ENCODE results near the gene GTPBP3. TPM values are rescaled to one million over a fixed set of nuclear protein-coding genes. Genes with fewer than 3 reads are reported as not detected.

The GTPBP3 gene
- total and polyA plus RNA-seq, 2 of the 8 experiments (the other 6 are each of a cell fraction or from before 2014, with no cell fraction given) = 30.4 to 56.0 TPM

DNA sequence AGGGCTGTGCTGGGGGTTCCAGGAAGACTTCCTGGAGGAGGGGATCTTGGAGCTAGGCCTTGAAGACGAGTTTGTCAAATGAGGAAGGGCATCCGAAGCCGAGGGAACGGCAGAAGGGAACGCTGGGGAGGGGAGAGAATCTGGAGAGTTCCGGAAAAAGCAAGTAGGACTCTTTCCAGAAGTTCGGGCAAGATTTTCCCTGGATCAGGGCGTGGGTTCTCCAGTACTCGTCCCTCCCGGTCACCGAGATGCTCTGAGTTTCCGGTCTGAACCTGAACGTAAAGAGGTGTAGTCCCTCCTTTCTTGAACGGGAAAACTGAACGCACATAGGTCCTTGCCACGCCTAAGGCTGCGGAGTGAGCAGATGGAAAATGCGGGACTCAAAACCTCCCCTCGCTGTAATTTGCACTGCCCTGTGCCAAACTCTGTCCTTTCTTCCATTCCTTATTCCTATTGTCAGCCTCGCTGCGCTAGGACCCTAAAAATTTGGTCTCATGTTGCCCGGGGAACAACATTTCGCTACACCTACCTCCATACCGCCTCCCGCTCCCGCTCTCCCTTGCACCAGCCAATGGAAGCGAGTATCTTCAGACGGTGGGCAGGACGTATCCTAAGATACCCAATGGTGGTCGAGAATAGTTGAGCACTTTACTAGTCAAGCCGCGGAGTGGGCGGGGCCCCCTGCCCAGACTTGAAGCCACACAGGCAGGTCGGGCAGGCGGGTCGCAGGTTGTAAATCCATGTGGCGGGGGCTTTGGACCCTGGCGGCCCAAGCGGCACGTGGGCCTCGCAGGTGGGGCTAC is at the start of gene GTPBP3 (continued):
- TF ChIP-seq, protein P1, sequence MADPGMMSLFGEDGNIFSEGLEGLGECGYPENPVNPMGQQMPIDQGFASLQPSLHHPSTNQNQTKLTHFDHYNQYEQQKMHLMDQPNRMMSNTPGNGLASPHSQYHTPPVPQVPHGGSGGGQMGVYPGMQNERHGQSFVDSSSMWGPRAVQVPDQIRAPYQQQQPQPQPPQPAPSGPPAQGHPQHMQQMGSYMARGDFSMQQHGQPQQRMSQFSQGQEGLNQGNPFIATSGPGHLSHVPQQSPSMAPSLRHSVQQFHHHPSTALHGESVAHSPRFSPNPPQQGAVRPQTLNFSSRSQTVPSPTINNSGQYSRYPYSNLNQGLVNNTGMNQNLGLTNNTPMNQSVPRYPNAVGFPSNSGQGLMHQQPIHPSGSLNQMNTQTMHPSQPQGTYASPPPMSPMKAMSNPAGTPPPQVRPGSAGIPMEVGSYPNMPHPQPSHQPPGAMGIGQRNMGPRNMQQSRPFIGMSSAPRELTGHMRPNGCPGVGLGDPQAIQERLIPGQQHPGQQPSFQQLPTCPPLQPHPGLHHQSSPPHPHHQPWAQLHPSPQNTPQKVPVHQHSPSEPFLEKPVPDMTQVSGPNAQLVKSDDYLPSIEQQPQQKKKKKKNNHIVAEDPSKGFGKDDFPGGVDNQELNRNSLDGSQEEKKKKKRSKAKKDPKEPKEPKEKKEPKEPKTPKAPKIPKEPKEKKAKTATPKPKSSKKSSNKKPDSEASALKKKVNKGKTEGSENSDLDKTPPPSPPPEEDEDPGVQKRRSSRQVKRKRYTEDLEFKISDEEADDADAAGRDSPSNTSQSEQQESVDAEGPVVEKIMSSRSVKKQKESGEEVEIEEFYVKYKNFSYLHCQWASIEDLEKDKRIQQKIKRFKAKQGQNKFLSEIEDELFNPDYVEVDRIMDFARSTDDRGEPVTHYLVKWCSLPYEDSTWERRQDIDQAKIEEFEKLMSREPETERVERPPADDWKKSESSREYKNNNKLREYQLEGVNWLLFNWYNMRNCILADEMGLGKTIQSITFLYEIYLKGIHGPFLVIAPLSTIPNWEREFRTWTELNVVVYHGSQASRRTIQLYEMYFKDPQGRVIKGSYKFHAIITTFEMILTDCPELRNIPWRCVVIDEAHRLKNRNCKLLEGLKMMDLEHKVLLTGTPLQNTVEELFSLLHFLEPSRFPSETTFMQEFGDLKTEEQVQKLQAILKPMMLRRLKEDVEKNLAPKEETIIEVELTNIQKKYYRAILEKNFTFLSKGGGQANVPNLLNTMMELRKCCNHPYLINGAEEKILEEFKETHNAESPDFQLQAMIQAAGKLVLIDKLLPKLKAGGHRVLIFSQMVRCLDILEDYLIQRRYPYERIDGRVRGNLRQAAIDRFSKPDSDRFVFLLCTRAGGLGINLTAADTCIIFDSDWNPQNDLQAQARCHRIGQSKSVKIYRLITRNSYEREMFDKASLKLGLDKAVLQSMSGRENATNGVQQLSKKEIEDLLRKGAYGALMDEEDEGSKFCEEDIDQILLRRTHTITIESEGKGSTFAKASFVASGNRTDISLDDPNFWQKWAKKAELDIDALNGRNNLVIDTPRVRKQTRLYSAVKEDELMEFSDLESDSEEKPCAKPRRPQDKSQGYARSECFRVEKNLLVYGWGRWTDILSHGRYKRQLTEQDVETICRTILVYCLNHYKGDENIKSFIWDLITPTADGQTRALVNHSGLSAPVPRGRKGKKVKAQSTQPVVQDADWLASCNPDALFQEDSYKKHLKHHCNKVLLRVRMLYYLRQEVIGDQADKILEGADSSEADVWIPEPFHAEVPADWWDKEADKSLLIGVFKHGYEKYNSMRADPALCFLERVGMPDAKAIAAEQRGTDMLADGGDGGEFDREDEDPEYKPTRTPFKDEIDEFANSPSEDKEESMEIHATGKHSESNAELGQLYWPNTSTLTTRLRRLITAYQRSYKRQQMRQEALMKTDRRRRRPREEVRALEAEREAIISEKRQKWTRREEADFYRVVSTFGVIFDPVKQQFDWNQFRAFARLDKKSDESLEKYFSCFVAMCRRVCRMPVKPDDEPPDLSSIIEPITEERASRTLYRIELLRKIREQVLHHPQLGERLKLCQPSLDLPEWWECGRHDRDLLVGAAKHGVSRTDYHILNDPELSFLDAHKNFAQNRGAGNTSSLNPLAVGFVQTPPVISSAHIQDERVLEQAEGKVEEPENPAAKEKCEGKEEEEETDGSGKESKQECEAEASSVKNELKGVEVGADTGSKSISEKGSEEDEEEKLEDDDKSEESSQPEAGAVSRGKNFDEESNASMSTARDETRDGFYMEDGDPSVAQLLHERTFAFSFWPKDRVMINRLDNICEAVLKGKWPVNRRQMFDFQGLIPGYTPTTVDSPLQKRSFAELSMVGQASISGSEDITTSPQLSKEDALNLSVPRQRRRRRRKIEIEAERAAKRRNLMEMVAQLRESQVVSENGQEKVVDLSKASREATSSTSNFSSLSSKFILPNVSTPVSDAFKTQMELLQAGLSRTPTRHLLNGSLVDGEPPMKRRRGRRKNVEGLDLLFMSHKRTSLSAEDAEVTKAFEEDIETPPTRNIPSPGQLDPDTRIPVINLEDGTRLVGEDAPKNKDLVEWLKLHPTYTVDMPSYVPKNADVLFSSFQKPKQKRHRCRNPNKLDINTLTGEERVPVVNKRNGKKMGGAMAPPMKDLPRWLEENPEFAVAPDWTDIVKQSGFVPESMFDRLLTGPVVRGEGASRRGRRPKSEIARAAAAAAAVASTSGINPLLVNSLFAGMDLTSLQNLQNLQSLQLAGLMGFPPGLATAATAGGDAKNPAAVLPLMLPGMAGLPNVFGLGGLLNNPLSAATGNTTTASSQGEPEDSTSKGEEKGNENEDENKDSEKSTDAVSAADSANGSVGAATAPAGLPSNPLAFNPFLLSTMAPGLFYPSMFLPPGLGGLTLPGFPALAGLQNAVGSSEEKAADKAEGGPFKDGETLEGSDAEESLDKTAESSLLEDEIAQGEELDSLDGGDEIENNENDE (IDR thresholded peaks at IDR 0.05; ENCODE audit: insufficient replicate concordance, low read length) = no peak
- peak; percentile 42; the same call in 1 of the 2 replicates for TF ChIP-seq TEAD4 (IDR thresholded peaks at IDR 0.05; ENCODE audit: low read depth, low read length)
- TF ChIP-seq SP1 (IDR thresholded peaks at IDR 0.05; ENCODE audit: low read depth, low read length) = peak; percentile 92
- TF ChIP-seq RBBP5 (IDR thresholded peaks at IDR 0.05; ENCODE audit: borderline replicate concordance, low read depth, low read length) = peak; percentile 53; the same call in 1 of the 2 replicates
- peak in 1 of 2 experiments; percentile 73; a peak in 2 of 4 replicates for TF ChIP-seq SIN3A (conservative IDR thresholded peaks at IDR 0.05 in 1 of 2, IDR thresholded peaks at IDR 0.05 in 1 of 2; ENCODE audit: low read depth in 1 of 2, low read length in 2 of 2)
- peak; percentile 49 for TF ChIP-seq TAF1 (IDR thresholded peaks at IDR 0.05; ENCODE audit: low read depth, low read length)
- TF ChIP-seq SRF (IDR thresholded peaks at IDR 0.05; ENCODE audit: low read depth, low read length) = no peak
- peak; percentile 72; the same call in 1 of the 2 replicates for TF ChIP-seq CREB1 (IDR thresholded peaks at IDR 0.05)
- peak; percentile 38; the same call in 1 of the 2 replicates for TF ChIP-seq SP2 (IDR thresholded peaks at IDR 0.05; ENCODE audit: low read length)
- TF ChIP-seq SUZ12 (IDR thresholded peaks at IDR 0.05; ENCODE audit: low read length) = no peak
- peak; percentile 44 for TF ChIP-seq POLR2AphosphoS5 (IDR thresholded peaks at IDR 0.05; ENCODE audit: low read depth, low read length)
